Suprapubic skin (tissue), 4 donors: ENCODE measurements around the gene WNK2. TPM values are rescaled to one million over a fixed set of nuclear protein-coding genes. Genes with fewer than 3 reads are reported as not detected.
A peak's percentile ranks its signal among the peaks of the same experiment; 100 is the strongest.

Experiments used
- DNase-seq, 2 donors: peaks; one replicate each; pipeline ENCODE4 v3.0.0-alpha.2; 2019; ENCODE audit warnings: low spot score in 2 of 2
- H3K27ac ChIP-seq: fragments of 200-600 bp; sonication (generic); one replicate; pipeline ENCODE4 v1.5.1; 2019
- H3K27me3 ChIP-seq: fragments of 200-600 bp; sonication (generic); one replicate; pipeline ENCODE4 v1.5.1; 2019
- H3K36me3 ChIP-seq: fragments of 200-600 bp; sonication (generic); one replicate; pipeline ENCODE4 v1.5.1; 2019
- H3K4me1 ChIP-seq: fragments of 200-600 bp; sonication (generic); one replicate; pipeline ENCODE4 v1.5.1; 2019
- H3K4me3 ChIP-seq: fragments of 200-600 bp; sonication (generic); one replicate; pipeline ENCODE4 v1.5.1; 2019; ENCODE audit warnings: mild to moderate bottlenecking
- H3K9me3 ChIP-seq: fragments of 200-600 bp; sonication (generic); one replicate; pipeline ENCODE4 v1.5.1; 2019
- EP300 ChIP-seq: sonication (generic); formaldehyde crosslinking; IDR thresholded peaks from one replicate; pipeline ENCODE4 v1.6.1; 2017; ENCODE audit warnings: antibody characterized with exemption
- POLR2A ChIP-seq, 2 donors: fragments of 450-650 bp; IDR thresholded peaks; one replicate each; pipeline ENCODE4 v1.6.1; 2017; ENCODE audit warnings: antibody characterized with exemption in 2 of 2, mild to moderate bottlenecking in 2 of 2, moderate library complexity in 2 of 2
- POLR2AphosphoS5 ChIP-seq, 3 donors: sonication (generic); formaldehyde crosslinking; IDR thresholded peaks; one replicate each; pipeline ENCODE4 v1.6.1; 2017; ENCODE audit warnings: antibody characterized with exemption in 3 of 3
- WGBS: methylation state at CpG from one replicate; pipeline ENCODE4 v1.1.5; 2018; 5-methylcytosine and 5-hydroxymethylcytosine counted together
- total RNA-seq, 4 donors: library from RNA; depleted of rRNA; stranded (reverse); fragments of >200 nt; gene quantifications; one replicate each; pipeline ENCODE4 v1.1.0, GENCODE V29; 2016
- TF ChIP-seq, protein P1 (sequence below), 2 donors: fragments of 200-600 bp in 1 of 2; fragments of 450-650 bp in 1 of 2; sonication (generic) in 1 of 2; IDR thresholded peaks; one replicate each; pipeline ENCODE4 v1.5.1; 2016 to 2019; ENCODE audit warnings: antibody characterized with exemption in 2 of 2, mild to moderate bottlenecking in 1 of 2, moderate library complexity in 1 of 2

Gene WNK2
- total RNA-seq, 4 donors from 2014 or later, result 39.5 to 93.7 (median 45.3) TPM

GRCh38 chr9:93294011-93294410, 110.1 kb downstream of the WNK2 start:
- no peak overlapping the region for H3K4me3 ChIP-seq
- no peak overlapping the region for H3K27ac ChIP-seq
- TF ChIP-seq, protein P1, sequence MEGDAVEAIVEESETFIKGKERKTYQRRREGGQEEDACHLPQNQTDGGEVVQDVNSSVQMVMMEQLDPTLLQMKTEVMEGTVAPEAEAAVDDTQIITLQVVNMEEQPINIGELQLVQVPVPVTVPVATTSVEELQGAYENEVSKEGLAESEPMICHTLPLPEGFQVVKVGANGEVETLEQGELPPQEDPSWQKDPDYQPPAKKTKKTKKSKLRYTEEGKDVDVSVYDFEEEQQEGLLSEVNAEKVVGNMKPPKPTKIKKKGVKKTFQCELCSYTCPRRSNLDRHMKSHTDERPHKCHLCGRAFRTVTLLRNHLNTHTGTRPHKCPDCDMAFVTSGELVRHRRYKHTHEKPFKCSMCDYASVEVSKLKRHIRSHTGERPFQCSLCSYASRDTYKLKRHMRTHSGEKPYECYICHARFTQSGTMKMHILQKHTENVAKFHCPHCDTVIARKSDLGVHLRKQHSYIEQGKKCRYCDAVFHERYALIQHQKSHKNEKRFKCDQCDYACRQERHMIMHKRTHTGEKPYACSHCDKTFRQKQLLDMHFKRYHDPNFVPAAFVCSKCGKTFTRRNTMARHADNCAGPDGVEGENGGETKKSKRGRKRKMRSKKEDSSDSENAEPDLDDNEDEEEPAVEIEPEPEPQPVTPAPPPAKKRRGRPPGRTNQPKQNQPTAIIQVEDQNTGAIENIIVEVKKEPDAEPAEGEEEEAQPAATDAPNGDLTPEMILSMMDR (IDR thresholded peaks at IDR 0.05), result no peak
- TF ChIP-seq POLR2A (IDR thresholded peaks at IDR 0.05) (no peak), EP300 (no peak), POLR2AphosphoS5 (IDR thresholded peaks at IDR 0.05) (no peak)
- no peaks in the 10 kb centered on the region for H3K36me3 ChIP-seq
- no peaks in the 10 kb centered on the region for H3K27me3 ChIP-seq
- WGBS, result 86% methylated on average over 9 of the region's 9 CpGs
- no peaks in the 10 kb centered on the region for H3K9me3 ChIP-seq
- peak in 1 of 2 donors; percentile 73 for DNase-seq
- peaks cover 9% of the 10 kb centered on the region for H3K4me1 ChIP-seq

GRCh38 chr9:93295031-93295430, 111.1 kb downstream of the WNK2 start:
- DNase-seq, result peak; percentile 67 to 76
- Histone ChIP-seq H3K36me3 (no peaks in the 10 kb centered on the region), H3K27me3 (no peaks in the 10 kb centered on the region), H3K4me3 (no peak overlapping the region), H3K4me1 (peaks cover 9% of the 10 kb centered on the region), H3K27ac (no peak overlapping the region), H3K9me3 (no peaks in the 10 kb centered on the region)
- 19% methylated on average over 9 of the region's 12 CpGs for WGBS
- TF ChIP-seq, protein P1 (IDR thresholded peaks at IDR 0.05), result no peak
- TF ChIP-seq POLR2A (IDR thresholded peaks at IDR 0.05), result no peak
- no peak for TF ChIP-seq EP300
- TF ChIP-seq POLR2AphosphoS5 (IDR thresholded peaks at IDR 0.05), result no peak

DNA sequence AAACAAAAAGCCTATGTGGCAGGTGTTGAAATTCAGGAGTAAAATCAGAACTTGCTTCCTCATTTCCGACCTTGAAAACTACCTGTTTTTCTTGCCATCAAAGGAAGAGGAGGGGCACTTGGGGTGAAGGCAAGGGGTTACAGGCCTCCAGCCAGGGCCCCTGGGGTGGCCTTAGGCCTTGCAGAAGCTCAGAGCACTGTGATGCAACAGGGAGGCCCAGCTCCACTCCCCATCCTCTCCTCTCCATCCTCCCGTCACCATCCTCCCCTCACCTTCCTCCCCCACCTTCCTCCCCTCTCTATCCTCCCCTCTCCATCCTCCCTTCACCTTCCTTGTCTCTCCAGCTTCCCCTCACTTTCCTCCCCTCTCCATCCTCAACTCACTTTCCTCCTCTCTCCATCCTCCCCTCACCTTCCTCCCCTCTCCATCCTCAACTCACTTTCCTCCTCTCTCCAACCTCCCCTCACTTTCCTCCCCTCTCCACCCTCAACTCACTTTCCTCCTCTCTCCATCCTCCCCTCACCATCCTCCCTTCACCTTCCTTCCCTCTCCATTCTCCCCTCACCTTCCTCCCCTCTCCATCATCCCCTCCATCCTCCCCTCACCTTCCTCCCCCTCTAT, 111.6 kb downstream of the WNK2 start:
- no peaks in the 10 kb centered on the region for H3K27me3 ChIP-seq
- H3K27ac ChIP-seq, result no peak overlapping the region
- H3K4me1 ChIP-seq, result peaks cover 9% of the 10 kb centered on the region
- TF ChIP-seq EP300 (no peak), POLR2A (IDR thresholded peaks at IDR 0.05) (no peak), POLR2AphosphoS5 (IDR thresholded peaks at IDR 0.05) (no peak)
- TF ChIP-seq, protein P1 (IDR thresholded peaks at IDR 0.05), result no peak
- no peaks in the 10 kb centered on the region for H3K36me3 ChIP-seq
- H3K4me3 ChIP-seq, result no peak overlapping the region
- WGBS, result 57% methylated on average over 2 of the region's 2 CpGs
- H3K9me3 ChIP-seq, result no peaks in the 10 kb centered on the region
- peak in 1 of 2 donors; percentile 45 for DNase-seq

GRCh38 chr9:93296889-93297480, 113.0 kb downstream of the WNK2 start:
- no peaks in the 10 kb centered on the region for H3K36me3 ChIP-seq
- H3K4me1 ChIP-seq, result peaks cover 12% of the 10 kb centered on the region
- peak in 1 of 2 donors; percentile 69 for DNase-seq
- 70% methylated on average over 17 of the region's 17 CpGs for WGBS
- H3K4me3 ChIP-seq, result no peak overlapping the region
- no peaks in the 10 kb centered on the region for H3K9me3 ChIP-seq
- no peaks in the 10 kb centered on the region for H3K27me3 ChIP-seq
- TF ChIP-seq EP300 (no peak), POLR2A (IDR thresholded peaks at IDR 0.05) (no peak)
- TF ChIP-seq, protein P1 (IDR thresholded peaks at IDR 0.05), result no peak
- no peak overlapping the region for H3K27ac ChIP-seq

- TF ChIP-seq, protein P1 (IDR thresholded peaks at IDR 0.05), result no peak
- TF ChIP-seq POLR2A (IDR thresholded peaks at IDR 0.05) (no peak), POLR2AphosphoS5 (IDR thresholded peaks at IDR 0.05) (no peak), EP300 (no peak)
- Histone ChIP-seq H3K4me1 (peaks cover 18% of the 10 kb centered on the region), H3K36me3 (no peaks in the 10 kb centered on the region), H3K27me3 (no peaks in the 10 kb centered on the region), H3K9me3 (no peaks in the 10 kb centered on the region), H3K4me3 (no peak overlapping the region), H3K27ac (no peak overlapping the region)
- WGBS, result 87% methylated on average over 6 of the region's 33 CpGs
- peak; percentile 42 to 70 for DNase-seq
These were observed 113.9 kb downstream of the WNK2 start for GRCh38 chr9:93297659-93298497.
